ENCODE measurements around the gene YAP1.

GRCh38 chr11:102243399-102243884, 133.2 kb downstream of the YAP1 start:
- no peak for TF ChIP-seq CTCF (IDR thresholded peaks at IDR 0.05)
- no peak for TF ChIP-seq POLR2A (IDR thresholded peaks at IDR 0.05)
